ENCODE data around the gene PDZK1IP1.
"Not testable (repeated sequence)": the region's sequence is repeated elsewhere in the genome, so short reads cannot be mapped to it uniquely, and the experiment has no call there.

The PDZK1IP1 gene

DNA sequence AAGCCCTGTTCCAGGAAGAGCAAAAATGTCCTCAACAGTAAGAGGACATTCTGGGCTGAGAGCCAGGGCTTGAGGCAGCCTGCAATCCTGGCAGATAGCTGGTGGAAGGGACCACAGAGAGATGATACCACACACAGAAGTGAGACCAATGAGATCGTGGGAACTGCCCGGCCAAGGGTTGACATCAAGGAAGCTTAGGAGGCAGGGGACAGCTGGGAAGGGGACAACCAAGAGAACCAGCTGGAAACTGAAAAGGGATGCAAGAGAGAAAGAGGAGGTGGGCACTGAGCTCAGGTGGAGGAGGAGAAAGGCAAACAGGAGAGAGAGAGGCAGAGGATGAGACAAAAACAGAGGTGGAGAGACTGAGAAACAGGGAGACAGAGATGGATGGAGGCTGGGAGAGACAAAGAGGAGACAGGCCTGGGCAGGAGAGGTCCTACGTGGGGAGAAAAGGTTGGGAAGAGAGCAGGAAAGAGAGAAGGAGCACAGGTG, 9.2 kb downstream of the PDZK1IP1 start:
- FAIRE-seq, result no peak

- no peak for FAIRE-seq
Measured at GRCh38 chr1:47179988-47180563, 9.8 kb downstream of the PDZK1IP1 start.

DNA sequence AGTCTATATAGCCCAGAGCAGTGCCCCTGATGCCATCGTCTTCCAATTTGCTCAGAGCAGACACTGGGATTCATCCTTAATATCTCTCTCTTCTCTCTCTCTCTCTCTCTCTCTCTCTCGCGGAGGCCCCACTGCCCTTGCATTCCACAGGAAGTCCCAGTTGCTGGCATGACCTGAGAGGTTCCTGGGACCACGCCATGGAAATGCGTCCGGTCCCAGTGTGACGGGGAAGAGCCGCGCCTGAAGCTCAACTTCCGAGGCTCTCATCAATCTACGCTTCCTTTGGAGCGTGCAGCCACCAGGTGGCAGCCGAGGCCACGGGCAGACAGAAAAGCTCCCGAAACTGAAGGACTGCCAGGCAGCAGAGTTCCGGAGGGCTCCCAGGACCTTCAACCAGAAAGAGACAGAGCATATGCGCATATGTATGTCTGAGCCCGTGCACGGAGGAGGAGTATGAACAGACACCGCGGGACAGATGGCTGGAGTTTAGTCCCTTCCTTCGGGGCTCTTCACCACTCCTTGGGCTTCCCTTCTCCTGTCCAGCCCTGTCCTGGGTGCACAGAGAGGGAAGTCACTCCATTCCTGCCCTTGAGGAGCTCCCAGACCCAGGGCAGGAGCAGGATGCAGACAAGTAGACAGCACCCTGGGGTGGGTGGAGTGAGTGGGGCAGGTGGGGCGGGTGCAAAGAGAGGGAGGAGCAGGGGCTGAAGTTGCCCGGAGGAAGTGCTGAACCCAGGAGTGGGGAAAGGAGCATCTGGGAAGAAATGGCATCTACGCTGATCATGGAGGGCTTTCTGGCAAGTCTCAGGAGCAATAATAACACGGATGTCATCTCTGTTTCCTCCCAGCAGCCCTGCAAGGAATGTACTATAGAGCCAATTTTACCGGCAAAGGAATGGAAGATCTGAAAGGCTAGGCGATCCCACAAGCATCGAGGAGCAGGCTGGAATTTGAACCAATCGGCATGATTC, 10.5 kb downstream of the PDZK1IP1 start:
- peak; percentile 43 for FAIRE-seq

GRCh38 chr1:47178654-47179016, 11.2 kb downstream of the PDZK1IP1 start:
- FAIRE-seq, result no peak

GRCh38 chr1:47178020-47178419, 11.8 kb downstream of the PDZK1IP1 start:
- no peak for FAIRE-seq

DNA sequence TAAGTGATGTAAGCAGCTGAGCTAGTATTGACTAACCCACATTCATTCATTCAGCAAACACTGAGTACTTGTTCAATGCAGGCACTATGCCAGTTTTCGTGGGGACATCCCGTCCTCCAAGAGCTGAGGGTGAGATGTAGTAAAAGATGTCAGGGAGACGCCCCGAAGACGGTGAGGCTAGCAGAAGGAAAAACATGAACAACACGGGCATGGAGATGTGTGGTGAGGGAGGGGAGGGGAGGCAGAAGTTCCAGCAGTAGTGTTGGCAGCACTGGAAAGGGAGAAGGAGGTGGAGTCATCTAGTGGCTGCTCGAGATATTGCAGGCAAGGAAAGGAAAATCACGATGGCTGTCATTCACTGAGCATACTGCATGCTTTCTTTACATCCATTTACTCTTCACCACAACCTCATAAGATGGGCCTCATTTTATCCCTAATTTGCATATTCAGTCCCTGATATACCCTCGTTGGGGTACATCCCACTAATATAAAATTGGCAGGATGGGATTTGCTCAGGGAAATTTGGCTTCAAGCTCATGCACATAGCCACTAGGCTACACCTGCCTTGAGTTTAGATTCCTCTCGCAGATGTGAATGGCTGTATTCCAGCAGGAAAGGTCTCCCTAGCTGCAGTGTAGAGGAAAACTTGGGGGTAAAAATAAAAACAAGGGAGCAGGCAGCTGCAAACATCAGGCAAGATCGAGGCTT, 14.5 kb downstream of the PDZK1IP1 start:
- no peak for FAIRE-seq

GRCh38 chr1:47174656-47175020, 15.2 kb downstream of the PDZK1IP1 start:
- no peak for FAIRE-seq

GRCh38 chr1:47172782-47173181, 17.1 kb downstream of the PDZK1IP1 start:
- no peak for FAIRE-seq

DNA sequence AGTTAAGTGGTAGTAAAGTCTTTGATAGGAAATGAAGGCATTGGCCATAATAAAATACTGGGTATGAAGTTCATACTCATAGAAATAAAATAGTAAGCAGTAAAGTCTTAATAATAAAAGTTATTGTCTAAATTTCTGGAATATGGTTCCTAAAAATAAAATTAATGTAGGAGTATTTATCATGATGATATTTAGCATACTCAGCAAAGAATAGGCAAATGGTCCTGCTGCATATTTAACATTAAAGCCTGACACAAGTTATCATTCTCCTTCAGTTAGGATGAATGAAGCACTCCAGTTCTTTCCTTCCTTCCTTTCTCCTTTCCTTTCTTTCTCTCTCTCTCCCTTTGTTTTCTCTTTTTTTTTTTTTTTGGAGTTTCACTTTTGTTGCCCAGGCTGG, 25.3 kb downstream of the PDZK1IP1 start:
- FAIRE-seq, result no peak

- no peak for FAIRE-seq
Measured at GRCh38 chr1:47161298-47162040, 28.4 kb downstream of the PDZK1IP1 start.

GRCh38 chr1:47160716-47161115, 29.1 kb downstream of the PDZK1IP1 start:
- FAIRE-seq, result no peak

GRCh38 chr1:47157957-47158356, 31.9 kb downstream of the PDZK1IP1 start:
- not testable (repeated sequence) for FAIRE-seq

GRCh38 chr1:47156457-47156856, 33.4 kb downstream of the PDZK1IP1 start:
- not testable (repeated sequence) for FAIRE-seq

DNA sequence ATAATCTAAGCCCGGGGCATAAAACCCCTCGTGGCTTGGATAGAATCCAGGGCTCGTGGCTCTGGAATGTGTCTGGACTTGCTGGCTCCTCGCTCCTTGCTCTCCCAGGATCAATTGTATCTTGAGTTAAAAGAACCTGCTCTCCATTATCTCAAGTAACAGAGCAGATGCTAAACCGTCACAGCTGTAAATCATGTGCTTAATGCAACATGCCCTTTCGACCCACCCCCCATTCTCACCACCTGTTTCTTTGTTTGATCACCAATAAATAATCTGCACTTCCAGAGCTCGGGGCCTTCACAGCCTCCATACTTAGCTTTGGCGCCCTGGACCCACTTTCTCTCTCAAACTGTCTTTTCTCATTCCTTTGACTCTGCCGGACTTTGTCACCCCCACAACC, 40.7 kb downstream of the PDZK1IP1 start:
- FAIRE-seq, result not testable (repeated sequence)

DNA sequence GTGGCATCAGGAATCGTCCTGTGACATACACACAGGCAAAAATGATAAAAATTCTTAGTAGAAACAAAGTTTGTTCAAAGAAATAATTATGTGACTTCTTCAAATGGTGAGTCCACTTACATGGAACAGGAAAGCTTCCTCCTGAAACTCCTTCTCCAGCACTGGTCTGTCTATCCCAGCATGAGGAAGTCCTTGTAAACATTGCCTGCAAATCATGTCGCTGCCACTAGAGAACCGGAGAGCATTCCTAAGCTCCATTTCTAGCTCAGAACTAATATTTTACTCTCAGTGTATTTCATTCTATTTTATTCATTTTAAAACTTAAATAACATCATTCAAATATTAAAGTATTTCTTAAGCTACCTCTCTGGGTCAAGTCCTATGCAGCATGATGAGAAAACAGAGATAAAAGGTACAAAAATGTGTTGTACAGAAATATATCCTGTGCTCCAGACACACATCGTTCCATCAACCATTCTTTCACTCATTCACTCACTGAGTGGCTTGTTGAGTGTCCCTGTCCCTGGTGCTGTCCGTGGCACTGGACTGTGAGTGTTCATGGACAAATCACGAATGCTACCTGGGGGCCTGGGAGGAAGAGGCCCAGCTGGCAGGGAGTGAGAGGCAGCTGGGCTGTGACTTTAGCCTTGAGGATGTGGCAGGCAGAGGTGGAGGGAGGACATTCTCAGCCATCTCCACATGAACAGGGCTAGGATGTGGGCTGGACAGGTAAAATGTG, 42.6 kb downstream of the PDZK1IP1 start:
- no peak for FAIRE-seq

GRCh38 chr1:47146495-47146894, 43.3 kb downstream of the PDZK1IP1 start:
- FAIRE-seq, result not testable (repeated sequence)

DNA sequence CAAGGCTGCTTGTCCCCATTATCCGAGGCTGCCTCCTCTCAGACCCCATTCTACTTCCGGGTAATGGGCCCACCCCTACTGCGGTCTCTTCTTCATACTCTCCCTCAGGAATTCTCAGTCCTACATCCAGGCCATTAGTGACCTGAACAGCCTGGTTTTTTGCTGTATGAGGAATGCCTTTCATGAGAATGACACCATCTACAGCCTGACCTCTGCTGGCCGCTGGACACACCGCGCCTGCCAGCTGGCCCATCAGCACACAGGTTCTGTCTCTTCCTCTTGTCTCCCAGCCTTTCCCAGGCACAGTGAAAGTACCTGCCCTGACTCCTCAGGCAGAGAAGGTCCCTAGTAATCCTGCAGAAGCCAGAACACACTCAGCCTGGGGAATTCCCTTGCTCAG, 46.2 kb downstream of the PDZK1IP1 start:
- not testable (repeated sequence) for FAIRE-seq

DNA sequence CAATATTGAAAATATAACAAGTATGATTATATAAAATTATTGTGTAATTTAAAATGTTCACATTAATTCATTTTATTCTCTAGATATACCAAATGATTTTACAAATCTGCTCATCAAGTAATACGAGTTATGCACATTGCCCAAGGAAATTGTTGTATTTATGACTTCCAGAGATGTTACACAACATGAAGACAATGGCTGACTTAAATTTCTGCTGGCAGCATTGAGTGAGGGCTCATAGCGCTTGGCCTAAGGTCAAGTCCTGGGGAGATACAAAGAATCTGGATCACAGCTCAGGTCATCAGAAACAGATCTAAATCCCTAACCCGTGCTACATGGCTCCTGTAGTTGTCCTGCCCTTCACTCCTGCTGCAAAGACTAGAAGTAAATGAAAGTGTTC, 49.5 kb downstream of the PDZK1IP1 start:
- not testable (repeated sequence) for FAIRE-seq

GRCh38 chr1:47137925-47138615, 51.8 kb downstream of the PDZK1IP1 start:
- no peak for FAIRE-seq

GRCh38 chr1:47137198-47137597, 52.6 kb downstream of the PDZK1IP1 start, which contains the start of gene CYP4A22:
Gene CYP4A22, plus strand, starts transcription at chr1:47137441. Its CDS starts 45 bp downstream, at chr1:47137486.
- FAIRE-seq, result no peak

Measured in endometrium (tissue), 2 donors.